HG03060 (cell line): Measurements from ENCODE around the gene TNFRSF12A.
"Not testable (repeated sequence)": the region's sequence is repeated elsewhere in the genome, so short reads cannot be mapped to it uniquely, and the experiment has no call there.

ENCODE experiments used
- ATAC-seq: cut with Tn5 transposase; IDR thresholded peaks from one replicate; pipeline ENCODE4 v1.9.1; 2021; ENCODE audit warnings: low read depth, moderate number of reproducible peaks; ENCODE audit not compliant: unreplicated experiment

TNFRSF12A gene

DNA sequence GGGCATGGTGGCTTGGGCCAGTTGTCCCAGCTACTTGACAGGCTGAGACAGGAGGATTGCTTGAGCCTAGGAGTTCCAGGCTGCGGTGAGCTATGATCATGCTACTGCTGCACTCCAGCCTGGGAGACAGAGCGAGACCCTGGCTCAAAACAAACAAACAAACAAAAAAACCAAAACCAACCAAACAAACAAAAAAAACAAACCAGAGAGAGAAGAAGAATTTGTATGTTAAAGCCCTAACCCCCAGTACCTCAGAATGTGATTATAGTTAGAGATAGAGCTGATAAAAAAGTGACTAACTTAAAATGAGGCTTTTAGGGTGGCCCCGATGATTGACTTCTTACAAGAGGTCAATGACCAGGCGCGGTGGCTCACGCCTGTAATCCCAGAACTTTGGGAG lies 24.5 kb downstream of the TNFRSF12A start:
- no peak for ATAC-seq

DNA sequence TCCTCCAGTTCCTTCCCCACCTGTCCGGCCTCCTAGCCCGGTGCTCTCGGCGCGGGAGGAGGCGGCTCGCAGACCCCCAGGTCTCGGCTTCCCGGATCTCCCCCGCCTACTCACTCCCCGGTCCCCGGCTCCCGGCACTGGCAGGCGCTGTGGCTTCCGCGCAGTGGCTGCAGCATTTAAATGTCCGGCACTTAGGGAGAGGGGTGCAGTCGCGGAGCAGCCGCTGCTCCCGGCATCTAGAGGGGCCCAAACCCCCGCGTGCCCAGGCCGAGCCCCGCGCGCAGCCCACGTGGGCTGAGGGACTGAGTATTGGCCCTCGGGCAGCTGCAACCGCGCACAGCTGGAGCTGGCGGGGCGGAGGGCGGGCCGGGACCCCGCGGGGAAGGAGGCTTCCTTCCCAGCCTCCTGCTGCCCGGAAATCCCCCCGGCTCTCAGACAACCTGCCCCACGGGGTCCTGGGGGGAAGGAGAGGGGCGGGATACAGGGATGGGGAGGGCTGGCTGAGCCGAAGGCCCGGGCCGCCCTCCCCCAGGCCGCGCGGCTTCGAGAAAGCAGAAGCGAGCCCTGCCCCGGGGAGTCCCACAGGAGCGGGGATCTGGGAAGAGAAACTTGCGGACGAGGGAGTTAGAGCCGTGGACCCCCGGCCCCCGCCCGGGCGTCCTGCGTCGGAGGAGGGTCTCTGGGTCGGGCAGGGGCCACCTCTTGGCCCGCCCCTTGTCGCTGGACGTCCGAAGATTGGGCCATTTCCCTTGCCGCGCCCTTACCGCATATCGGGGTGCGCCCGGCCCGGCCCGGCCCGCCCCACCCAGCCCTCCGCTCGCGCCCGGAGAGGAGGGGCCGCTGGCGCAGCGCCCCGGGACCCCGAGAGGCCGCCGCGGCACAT lies 25.8 kb downstream of the TNFRSF12A start, which contains the start of gene MMP25:
Gene MMP25 (plus strand): TSS at position 804 of the 883 bp plus-strand sequence. CDS start 357 bp downstream, outside the sequence.
- ATAC-seq: no peak

DNA sequence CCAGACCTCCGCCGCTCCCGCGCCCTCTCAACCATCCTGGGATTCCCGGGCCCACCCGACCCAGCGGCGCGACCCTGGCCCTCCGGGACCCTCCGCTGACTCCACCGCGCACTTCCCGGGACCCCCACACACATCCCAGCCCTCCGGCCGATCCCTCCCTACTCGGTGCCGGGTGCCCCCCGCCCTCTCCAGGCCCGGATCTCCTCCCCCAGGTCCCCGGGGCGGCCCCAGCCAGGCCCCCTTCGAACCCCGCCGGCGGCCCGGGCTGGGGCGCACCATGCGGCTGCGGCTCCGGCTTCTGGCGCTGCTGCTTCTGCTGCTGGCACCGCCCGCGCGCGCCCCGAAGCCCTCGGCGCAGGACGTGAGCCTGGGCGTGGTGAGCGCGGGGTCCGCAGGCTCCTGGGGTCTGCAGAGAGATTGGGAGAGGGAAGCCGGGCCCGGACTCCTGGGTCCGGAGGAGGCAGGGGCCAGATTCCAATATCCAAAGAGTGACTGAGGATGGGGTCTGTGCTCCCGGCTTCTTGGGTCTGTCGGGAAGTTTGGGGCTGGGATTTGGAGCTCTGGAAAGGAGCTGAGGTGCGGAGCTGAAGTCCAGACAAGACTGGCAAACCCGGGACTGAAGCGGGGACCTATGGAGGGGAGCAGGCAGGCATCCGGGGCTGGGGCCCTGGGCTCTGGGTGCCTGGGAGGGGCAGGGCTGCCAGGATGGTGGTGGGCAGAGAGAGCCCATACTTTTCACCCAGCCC lies 26.6 kb downstream of the TNFRSF12A start:
- no peak for ATAC-seq

DNA sequence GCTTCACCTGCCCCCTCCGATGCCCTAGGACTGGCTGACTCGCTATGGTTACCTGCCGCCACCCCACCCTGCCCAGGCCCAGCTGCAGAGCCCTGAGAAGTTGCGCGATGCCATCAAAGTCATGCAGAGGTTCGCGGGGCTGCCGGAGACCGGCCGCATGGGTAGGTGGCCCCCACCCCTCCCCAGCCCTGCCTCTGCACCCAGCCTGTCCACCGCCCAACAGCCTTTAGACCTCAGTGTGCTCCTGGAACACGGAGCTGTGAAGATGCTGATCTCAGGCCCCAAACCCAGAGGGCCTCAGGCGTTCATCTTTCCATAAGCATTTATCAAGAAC lies 27.2 kb downstream of the TNFRSF12A start:
- ATAC-seq: no peak

DNA sequence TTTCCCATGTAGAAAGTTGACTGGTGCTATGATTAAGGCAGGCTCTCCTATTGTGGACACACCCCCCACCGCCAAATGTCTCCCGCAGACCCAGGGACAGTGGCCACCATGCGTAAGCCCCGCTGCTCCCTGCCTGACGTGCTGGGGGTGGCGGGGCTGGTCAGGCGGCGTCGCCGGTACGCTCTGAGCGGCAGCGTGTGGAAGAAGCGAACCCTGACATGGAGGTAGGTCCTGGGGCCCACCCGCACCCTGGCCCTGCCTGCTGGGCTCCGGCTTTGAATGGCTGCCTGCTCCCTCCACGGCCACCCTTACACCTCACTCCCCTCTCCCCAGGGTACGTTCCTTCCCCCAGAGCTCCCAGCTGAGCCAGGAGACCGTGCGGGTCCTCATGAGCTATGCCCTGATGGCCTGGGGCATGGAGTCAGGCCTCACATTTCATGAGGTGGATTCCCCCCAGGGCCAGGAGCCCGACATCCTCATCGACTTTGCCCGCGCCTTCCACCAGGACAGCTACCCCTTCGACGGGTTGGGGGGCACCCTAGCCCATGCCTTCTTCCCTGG lies 29.8 kb downstream of the TNFRSF12A start:
- no peak for ATAC-seq

DNA sequence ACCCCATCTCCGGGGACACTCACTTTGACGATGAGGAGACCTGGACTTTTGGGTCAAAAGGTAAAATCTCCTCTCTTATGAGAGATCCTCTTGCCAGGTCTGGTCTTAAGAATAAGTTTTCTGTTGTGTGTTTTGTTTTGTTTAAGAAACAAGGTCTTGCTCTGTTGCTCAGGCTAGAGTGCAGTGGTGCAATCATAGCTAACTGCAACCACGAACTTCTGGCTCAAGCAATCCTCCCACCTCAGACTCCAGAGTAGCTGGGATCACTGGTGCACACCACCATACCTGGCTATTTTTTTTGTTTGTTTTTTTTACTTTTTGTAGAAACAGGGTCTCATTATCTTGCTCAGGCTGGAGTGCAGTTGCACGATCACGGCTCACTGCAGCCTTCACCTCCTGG lies 30.3 kb downstream of the TNFRSF12A start:
- ATAC-seq: no peak

DNA sequence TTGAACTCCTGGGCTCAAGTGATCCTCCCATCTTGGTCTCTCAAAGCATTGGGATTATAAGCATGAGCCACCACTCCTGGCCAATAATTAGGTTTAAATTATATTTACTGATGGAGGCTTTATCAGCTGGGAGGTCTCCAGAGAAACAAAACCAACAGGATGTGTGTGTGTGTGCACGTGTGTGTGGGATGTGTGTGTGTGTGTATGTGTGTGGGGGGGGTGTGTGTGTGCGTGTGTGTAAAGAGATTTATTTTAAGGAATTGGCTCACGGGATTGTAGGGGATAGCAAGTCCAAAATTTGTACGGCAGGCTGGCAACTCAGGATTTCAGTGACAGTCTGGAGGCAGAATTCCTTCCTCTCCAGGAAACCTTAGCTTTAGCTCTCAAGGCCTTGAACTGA lies 30.8 kb downstream of the TNFRSF12A start:
- no peak for ATAC-seq

DNA sequence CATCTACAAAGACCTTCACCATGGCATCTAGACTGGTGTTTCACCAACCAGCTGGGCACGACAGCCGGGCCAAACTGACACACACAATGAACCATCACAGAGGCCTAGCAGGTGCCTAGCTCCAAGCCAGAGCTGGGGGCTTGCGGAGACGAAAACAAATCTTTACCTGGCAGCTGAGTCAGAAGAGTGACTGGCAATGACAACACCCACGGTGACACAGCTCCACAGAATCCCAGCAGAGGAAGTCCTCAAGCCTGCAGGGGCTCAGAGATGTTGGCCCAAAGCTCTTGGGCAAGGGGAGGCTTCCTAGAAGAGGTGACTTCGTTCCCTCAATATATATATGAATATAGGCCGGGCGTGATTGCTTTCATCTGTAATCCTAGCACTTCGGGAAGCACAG lies 31.3 kb downstream of the TNFRSF12A start:
- ATAC-seq: no peak

DNA sequence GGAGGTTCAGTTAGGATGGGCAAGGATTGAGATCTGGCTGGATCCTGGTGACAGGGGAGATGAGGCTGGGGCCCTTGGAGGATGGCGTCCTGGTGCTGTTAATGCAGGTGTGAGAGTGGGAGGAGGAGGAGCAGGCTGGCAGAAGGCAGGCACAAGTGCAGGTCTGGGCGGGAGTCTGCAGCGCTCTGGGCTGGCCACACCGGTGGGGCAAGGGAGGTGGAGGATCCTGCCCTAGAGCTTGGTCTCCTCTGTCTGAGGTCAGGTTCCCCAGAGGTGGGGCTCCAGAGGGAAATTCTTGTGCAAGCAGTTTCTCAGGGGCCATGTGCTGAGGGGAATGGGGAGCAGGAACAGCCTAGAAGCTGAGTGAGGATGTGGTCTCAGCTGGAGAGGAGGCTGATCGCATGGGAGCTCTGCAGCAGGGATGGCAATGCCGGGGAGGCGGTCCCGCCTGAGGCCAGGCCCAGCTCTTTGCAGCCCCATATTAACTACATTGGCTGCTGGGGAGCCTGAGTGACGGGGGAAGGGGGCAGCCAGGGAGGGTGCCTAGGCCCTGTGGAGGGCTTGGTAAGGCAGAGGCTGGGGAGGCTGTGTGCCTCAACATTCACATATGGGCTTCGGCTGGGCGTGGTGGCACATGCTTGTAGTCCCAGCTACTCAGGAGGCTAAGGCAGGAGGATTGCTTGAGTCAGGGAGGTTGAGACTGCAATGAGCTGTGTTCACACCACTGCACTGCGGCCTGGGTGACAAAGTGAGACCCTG lies 32.6 kb downstream of the TNFRSF12A start:
- not testable (repeated sequence) for ATAC-seq

DNA sequence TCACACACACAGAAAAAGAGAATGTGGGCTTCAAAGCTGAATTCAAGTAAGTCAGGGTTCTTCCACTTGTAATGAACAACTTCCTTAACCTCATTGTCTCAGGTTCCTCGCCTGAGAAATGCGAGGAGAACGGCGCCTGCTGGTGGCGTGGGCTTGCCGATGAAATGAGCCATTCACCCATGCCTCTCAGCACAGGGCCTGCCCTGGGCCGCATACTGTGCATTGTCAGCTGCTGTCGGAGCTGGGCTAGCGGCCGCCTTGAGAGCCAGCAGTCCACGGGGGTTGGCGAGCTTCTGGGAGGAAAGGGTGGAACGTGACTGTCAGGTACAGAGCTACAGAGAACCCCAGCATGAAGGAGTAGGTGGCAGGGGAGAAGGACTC lies 33.2 kb downstream of the TNFRSF12A start:
- ATAC-seq: not testable (repeated sequence)

DNA sequence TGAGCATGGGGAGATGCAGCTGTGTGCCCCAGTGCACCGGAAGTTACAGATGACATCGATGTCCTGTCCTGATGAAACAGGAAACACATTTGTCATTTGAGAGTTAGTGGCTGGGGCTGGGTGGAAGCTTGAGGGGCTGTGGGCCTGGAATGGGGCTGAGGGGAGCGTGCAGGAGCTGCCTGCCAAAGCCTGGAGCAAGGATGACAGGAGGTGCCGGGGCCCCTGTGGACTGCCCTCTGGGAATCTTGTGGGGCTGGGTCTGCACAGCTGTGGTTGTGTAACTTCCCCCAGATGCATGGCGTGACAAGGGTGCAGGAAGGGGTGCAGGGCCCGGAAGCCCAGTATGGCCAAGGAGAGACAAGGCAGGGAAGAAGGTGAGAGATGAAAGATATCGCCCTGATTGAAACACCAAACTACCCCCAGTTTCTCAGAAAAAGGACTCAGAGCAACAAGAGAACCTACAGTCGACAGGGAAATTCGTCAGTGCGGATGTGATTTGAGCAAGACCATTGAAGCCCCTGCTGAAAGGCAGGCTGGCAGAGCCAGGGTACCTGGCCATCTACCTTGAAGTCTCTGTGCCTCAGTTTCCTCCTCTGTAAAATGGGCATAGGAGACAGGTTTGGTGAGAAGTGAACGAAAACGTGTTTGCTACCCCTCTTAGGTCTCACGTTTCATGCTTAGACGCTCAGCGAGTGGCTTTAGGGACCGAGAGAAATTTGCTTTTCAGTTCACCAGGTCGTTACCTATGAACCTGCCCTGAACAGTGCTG lies 35.0 kb downstream of the TNFRSF12A start:
- ATAC-seq: no peak

DNA sequence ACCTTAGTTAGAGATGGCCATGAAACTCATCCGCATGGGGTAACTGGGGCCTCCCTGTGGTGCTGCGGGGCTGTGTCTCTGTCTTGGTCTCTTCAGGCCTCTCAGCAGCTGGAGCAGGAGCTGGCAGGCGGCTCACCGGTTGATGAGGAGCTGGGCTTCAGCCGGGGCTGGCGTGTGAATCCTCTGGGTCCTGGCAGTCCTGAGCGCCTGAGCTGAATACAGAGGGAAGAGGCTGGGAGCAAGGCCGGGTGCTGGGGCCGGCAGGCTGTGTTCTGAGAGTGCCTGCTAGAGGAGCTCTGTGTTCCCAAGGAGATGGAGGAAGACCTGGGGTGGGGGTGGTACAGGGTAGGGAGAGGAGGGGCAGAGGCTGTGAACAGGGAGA lies 35.6 kb downstream of the TNFRSF12A start:
- ATAC-seq: not testable (repeated sequence)

DNA sequence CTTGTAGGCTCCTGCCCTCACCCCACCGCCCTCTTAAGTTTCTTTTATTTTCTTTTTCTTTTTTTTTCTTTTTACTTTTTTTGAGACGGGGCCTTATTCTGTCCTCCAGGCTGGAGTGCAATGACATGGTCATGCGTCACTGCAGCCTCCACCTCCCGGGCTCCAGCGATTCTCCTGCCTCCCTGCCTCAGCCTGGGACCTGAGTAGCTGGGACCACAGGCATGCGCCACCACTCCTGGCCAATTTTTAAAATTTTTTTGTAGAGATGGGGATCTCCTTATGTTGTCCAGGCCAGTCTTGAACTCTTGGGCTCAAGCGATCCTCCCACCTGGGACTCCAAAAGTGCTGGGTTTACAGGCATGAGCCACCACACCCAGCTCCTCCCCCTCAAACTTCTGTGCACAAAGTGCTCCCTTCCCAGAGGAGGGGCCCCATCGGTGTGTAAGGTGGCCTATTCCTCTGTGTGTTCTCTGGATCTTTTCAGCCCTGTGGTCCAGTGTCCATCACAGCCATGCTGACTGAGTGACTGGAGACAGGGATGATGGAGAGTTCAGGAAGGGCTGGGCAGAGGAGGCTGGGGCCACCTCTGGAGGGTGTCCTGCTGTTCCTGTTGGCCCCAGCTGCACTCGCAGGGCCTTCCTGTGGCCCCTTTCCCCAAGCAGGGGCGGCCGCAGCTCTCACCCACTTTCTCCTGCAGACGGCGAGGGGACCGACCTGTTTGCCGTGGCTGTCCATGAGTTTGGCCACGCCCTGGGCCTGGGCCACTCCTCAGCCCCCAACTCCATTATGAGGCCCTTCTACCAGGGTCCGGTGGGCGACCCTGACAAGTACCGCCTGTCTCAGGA lies 36.4 kb downstream of the TNFRSF12A start:
- ATAC-seq: no peak

DNA sequence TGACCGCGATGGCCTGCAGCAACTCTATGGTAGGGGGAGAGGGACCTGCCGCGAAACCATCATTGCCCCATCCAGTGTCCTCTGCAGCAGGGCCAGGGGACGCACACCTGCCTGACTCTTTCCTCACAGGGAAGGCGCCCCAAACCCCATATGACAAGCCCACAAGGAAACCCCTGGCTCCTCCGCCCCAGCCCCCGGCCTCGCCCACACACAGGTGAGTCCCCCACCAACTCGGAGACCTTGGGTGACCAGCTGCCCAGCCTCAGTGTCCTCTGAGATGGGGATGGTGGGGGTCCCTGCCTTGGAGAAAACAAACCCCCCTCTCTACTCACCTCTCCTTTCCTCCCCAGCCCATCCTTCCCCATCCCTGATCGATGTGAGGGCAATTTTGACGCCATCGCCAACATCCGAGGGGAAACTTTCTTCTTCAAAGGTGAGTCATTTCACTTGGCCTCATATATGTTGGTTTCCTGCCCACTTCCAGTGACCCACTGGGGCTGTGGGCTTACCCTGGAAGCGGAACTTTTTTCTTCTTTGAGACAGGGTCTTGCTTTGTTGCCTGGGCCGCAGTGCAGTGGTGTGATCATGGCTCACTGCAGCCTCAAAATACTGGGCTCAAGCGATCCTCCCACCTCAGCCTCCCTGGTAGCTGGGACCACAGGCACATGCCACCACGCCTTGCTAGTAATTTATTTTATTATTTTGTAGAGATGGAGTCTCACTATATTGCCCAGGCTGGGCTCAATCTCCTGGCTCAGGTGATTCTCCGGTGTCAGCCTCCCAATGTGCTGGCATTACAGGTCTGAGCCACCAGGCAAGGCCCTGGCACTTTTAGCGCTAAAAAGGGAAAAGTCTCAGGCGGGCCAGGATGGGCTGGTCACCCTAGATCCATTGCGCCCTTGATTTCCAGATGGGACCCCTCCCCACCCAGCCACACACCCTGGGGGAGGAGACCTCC lies 37.3 kb downstream of the TNFRSF12A start:
- no peak for ATAC-seq

DNA sequence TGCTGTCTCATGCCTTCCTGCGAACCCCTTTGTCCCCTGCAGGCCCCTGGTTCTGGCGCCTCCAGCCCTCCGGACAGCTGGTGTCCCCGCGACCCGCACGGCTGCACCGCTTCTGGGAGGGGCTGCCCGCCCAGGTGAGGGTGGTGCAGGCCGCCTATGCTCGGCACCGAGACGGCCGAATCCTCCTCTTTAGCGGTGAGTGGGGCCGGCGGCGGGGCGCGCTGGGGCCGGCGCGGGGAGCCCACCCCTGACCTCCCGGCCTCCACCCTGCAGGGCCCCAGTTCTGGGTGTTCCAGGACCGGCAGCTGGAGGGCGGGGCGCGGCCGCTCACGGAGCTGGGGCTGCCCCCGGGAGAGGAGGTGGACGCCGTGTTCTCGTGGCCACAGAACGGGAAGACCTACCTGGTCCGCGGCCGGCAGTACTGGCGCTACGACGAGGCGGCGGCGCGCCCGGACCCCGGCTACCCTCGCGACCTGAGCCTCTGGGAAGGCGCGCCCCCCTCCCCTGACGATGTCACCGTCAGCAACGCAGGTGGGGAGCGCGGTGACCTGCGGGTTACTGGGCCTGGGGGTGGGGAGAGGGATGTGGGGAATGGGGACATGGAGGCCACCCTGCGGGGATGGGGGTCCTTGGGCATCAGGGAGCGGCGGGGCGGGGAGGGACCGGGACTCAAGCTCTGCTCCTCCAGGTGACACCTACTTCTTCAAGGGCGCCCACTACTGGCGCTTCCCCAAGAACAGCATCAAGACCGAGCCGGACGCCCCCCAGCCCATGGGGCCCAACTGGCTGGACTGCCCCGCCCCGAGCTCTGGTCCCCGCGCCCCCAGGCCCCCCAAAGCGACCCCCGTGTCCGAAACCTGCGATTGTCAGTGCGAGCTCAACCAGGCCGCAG lies 38.2 kb downstream of the TNFRSF12A start:
- no peak for ATAC-seq

DNA sequence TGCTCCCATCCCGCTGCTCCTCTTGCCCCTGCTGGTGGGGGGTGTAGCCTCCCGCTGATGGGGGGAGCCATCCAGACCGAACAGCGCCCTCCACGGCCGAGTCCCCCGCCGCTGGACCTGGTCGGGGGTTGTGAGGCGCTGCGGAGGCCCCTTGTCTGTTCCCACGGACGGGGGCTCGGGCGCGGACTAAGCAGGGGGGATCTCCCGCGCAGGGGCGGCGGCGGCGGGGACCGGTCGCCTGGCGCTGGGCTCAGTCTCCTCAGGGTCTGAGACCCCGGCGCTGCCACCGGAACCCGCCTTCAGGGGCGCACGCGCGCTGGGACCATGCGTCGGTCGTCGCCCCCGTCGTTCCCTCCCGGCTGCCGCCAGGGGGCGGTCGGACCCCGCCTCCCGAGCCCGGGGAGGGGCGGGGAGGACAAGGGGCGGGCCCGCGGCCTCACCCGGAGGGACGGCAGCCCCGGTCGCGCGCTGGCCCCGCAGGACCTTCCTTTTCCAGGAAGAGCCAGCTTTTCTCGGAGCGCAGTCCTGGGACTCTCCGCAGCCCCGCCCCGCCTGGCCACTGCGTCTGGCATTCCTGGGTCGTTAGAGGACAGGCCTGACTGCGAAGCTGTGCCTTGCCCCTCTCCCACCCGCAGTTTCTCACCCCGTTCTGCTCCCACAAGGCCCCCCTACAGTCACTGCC lies 39.0 kb downstream of the TNFRSF12A start:
- ATAC-seq: no peak
